ENCODE results near the gene UBR4. TPM values are rescaled to one million over a fixed set of nuclear protein-coding genes. Genes with fewer than 3 reads are reported as not detected.

The UBR4 gene
- total RNA-seq, 1 donor from 2014 or later, result 108 TPM

DNA sequence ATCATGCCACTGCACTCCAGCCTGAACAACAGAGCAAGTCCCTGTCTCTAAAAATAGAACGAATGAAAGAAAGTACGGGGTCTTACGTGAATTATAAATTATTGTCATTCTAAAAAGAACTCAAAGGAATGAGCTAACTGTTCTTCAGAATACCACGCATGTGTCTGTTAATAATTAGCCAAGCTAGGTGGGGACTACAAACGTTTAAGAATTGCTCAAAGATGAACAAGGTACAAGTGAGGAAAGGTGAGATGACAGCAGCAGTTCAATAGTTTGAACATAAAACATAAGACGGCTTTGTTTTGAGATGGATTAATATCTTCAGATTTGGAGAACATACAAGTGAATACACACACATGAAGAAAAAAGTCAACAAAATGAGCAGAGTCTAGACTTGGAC, 79.6 kb downstream of the UBR4 start:
- no peak overlapping the region for H3K4me3 Mint-ChIP-seq
- H3K9me3 Mint-ChIP-seq, result no peaks in the 10 kb centered on the region
- H3K27me3 Mint-ChIP-seq, result no peaks in the 10 kb centered on the region
- H3K36me3 Mint-ChIP-seq, result peaks cover 42% of the 10 kb centered on the region
- no peak for DNase-seq (ENCODE audit: extremely low spot score, unreplicated experiment)
- TF ChIP-seq, protein P1, sequence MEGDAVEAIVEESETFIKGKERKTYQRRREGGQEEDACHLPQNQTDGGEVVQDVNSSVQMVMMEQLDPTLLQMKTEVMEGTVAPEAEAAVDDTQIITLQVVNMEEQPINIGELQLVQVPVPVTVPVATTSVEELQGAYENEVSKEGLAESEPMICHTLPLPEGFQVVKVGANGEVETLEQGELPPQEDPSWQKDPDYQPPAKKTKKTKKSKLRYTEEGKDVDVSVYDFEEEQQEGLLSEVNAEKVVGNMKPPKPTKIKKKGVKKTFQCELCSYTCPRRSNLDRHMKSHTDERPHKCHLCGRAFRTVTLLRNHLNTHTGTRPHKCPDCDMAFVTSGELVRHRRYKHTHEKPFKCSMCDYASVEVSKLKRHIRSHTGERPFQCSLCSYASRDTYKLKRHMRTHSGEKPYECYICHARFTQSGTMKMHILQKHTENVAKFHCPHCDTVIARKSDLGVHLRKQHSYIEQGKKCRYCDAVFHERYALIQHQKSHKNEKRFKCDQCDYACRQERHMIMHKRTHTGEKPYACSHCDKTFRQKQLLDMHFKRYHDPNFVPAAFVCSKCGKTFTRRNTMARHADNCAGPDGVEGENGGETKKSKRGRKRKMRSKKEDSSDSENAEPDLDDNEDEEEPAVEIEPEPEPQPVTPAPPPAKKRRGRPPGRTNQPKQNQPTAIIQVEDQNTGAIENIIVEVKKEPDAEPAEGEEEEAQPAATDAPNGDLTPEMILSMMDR (conservative IDR thresholded peaks at IDR 0.05), result no peak
- no peak overlapping the region for H3K27ac Mint-ChIP-seq
- no peaks in the 10 kb centered on the region for H3K4me1 Mint-ChIP-seq (ENCODE audit: unreplicated experiment)

DNA sequence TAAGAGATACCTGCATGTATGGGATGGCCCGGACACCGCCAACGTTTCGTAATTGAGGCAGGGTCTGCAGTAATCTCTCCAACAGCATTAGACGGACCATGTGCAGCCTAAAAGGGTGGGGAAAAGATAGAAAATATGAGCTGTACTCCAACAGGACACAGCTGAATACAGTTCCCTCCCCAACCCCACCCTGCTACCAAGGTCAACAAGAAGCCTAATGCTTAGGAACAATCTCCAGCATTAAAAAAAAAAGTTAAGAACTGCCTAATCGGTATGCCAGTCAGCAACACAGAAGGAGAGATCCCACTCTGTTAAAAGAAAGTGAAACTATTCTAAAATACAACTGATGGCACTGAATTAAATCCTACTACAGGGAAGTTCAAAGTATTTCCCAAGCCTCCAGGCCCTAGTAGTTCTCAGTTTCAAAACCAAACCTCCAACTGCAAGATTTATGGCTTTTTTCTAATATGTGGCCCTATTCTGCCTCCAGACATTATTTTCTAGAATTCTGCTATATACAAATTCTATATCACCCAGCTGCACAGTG, 81.0 kb downstream of the UBR4 start:
- no peak overlapping the region for H3K27ac Mint-ChIP-seq
- no peak for DNase-seq (ENCODE audit: extremely low spot score, unreplicated experiment)
- TF ChIP-seq, protein P1 (conservative IDR thresholded peaks at IDR 0.05), result no peak
- peaks cover 32% of the 10 kb centered on the region for H3K36me3 Mint-ChIP-seq
- no peaks in the 10 kb centered on the region for H3K9me3 Mint-ChIP-seq
- no peak overlapping the region for H3K4me3 Mint-ChIP-seq
- H3K4me1 Mint-ChIP-seq (ENCODE audit: unreplicated experiment), result no peaks in the 10 kb centered on the region
- H3K27me3 Mint-ChIP-seq, result no peaks in the 10 kb centered on the region

DNA sequence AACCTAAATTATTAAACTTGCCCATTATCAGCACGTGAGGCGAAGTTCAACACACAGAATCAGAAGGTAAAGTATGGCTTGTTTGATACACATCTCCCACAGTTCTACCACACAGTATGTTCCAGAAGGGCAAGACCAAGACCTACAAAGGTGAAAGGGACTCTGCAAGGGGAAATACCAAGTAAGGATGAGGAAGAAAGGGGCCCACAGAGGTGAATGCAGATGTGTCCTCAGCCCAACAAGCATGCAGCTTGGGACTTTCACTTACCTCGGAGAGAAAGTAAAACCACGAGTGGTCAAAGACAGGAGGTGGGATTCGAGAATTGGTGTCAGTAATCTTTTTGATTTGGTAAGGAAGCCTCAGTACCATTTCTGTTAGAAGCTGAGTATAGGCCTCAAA, 85.8 kb downstream of the UBR4 start:
- H3K27me3 Mint-ChIP-seq, result no peaks in the 10 kb centered on the region
- H3K36me3 Mint-ChIP-seq, result peaks cover 21% of the 10 kb centered on the region
- no peaks in the 10 kb centered on the region for H3K4me1 Mint-ChIP-seq (ENCODE audit: unreplicated experiment)
- DNase-seq (ENCODE audit: extremely low spot score, unreplicated experiment), result no peak
- TF ChIP-seq, protein P1 (conservative IDR thresholded peaks at IDR 0.05), result no peak
- no peak overlapping the region for H3K4me3 Mint-ChIP-seq
- H3K9me3 Mint-ChIP-seq, result no peaks in the 10 kb centered on the region
- H3K27ac Mint-ChIP-seq, result no peak overlapping the region

DNA sequence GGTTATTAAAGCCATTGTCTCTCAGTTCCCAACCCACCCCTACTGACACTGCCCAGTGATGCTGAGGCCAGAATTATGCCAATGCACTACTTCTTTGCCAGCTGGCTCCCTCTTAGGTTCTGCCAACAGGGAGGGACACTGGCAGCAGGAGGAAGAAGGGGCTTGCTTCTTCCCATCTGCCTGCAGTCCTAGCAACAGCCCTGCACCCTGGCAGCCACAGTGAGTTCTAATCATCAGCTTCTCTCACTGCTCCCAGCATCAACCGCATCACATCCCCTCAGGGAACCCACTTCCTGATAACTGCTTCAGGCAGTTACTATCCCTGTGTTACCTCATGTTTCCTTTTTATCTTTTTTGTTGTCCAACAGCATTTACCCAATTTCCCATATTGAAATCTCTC, 86.2 kb downstream of the UBR4 start:
- DNase-seq (ENCODE audit: extremely low spot score, unreplicated experiment), result no peak
- H3K9me3 Mint-ChIP-seq, result no peaks in the 10 kb centered on the region
- H3K4me1 Mint-ChIP-seq (ENCODE audit: unreplicated experiment), result no peaks in the 10 kb centered on the region
- H3K4me3 Mint-ChIP-seq, result no peak overlapping the region
- H3K27me3 Mint-ChIP-seq, result no peaks in the 10 kb centered on the region
- peaks cover 20% of the 10 kb centered on the region for H3K36me3 Mint-ChIP-seq
- TF ChIP-seq, protein P1 (conservative IDR thresholded peaks at IDR 0.05), result no peak
- H3K27ac Mint-ChIP-seq, result no peak overlapping the region

DNA sequence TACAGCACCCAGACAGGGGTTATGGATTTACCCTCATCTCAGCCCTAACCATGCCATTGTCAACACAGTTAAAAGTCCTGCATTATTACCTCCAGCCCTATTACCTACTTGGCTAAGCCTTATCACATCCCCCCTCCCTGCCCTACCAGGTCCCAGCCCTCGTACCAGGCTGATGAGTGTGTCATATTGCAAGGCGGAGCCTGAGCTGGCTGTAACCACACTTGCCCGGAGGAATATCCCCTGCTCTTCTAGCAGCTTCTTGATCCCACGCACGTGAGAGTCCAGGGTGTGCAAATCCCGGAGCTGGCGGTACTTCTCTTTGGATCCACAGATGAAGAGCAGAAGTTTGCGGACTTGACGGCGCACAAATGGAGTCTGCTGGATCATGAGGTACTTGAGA, 87.4 kb downstream of the UBR4 start:
- no peaks in the 10 kb centered on the region for H3K27me3 Mint-ChIP-seq
- no peak overlapping the region for H3K4me3 Mint-ChIP-seq
- H3K36me3 Mint-ChIP-seq, result peaks cover 24% of the 10 kb centered on the region
- H3K27ac Mint-ChIP-seq, result no peak overlapping the region
- no peak for DNase-seq (ENCODE audit: extremely low spot score, unreplicated experiment)
- TF ChIP-seq, protein P1 (conservative IDR thresholded peaks at IDR 0.05), result no peak
- no peaks in the 10 kb centered on the region for H3K9me3 Mint-ChIP-seq
- H3K4me1 Mint-ChIP-seq (ENCODE audit: unreplicated experiment), result no peaks in the 10 kb centered on the region

DNA sequence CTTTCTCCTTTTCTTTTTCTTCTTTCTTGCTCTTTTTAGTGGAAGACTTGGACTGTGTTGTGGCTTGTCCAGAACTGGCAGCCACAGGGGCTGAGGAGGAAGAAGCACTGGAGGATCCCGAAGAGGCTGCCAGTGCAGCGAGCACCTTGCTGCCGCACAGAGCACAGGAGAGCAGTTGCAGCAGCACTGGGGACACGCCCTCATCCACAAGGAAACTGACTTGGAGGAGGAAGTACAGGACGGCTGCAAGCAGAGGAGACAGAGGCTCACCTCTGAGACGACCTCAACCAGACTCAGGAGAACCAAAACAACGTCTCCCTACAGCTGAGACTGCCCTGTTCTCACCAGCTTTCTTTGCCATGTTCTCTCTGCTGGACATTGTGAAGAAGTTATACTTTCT, 88.9 kb downstream of the UBR4 start:
- TF ChIP-seq, protein P1 (conservative IDR thresholded peaks at IDR 0.05), result no peak
- DNase-seq (ENCODE audit: extremely low spot score, unreplicated experiment), result no peak
- Mint-ChIP-seq H3K4me1 (ENCODE audit: unreplicated experiment) (no peaks in the 10 kb centered on the region), H3K27ac (no peak overlapping the region), H3K36me3 (peaks cover 18% of the 10 kb centered on the region), H3K4me3 (no peak overlapping the region), H3K9me3 (no peaks in the 10 kb centered on the region), H3K27me3 (no peaks in the 10 kb centered on the region)

All from type B pancreatic cell (in vitro differentiated cells).